H9 (cell line): ENCODE results near the gene LKAAEAR1. TPM values are rescaled to one million over a fixed set of nuclear protein-coding genes. Genes with fewer than 3 reads are reported as not detected.

ENCODE experiments used
- DNase-seq: peaks from one replicate; pipeline ENCODE4 v3.0.0-alpha.2; 2017
- H2AFZ ChIP-seq: one replicate; pipeline ENCODE4 v1.6.1; 2013; ENCODE audit warnings: mild to moderate bottlenecking, low read length, control low read depth, moderate library complexity
- H2AK5ac ChIP-seq: 2 replicates; pipeline ENCODE4 v1.6.1; 2013; ENCODE audit warnings: low read length, control low read depth, mixed read lengths; ENCODE audit not compliant: insufficient read length
- H2BK120ac ChIP-seq: one replicate; pipeline ENCODE4 v1.6.1; 2013; ENCODE audit warnings: low read depth, mild to moderate bottlenecking, low read length, control low read depth, inconsistent platforms; ENCODE audit not compliant: poor library complexity, severe bottlenecking
- H2BK12ac ChIP-seq: 2 replicates; pipeline ENCODE4 v1.6.1; 2013; ENCODE audit warnings: low read length, control low read depth, mixed read lengths, low read depth; ENCODE audit not compliant: insufficient read length
- H2BK15ac ChIP-seq: 2 replicates; pipeline ENCODE4 v1.6.1; 2013; ENCODE audit warnings: low read depth, low read length, control low read depth
- H2BK20ac ChIP-seq: one replicate; pipeline ENCODE4 v1.6.1; 2013; ENCODE audit warnings: low read depth, mild to moderate bottlenecking, low read length, control low read depth, inconsistent platforms; ENCODE audit not compliant: poor library complexity, severe bottlenecking
- H2BK5ac ChIP-seq: 2 replicates; pipeline ENCODE4 v1.6.1; 2013; ENCODE audit warnings: low read length, control low read depth, mixed read lengths; ENCODE audit not compliant: insufficient read length
- H3K14ac ChIP-seq: 2 replicates; pipeline ENCODE4 v1.6.1; 2013; ENCODE audit warnings: low read length, control low read depth; ENCODE audit not compliant: insufficient read depth
- H3K18ac ChIP-seq: 2 replicates; pipeline ENCODE4 v1.6.1; 2013; ENCODE audit warnings: low read depth, mild to moderate bottlenecking, mixed read lengths, low read length, control low read depth; ENCODE audit not compliant: insufficient read length
- H3K23ac ChIP-seq: 2 replicates; pipeline ENCODE4 v1.6.1; 2013; ENCODE audit warnings: low read length, control low read depth, mixed read lengths, low read depth; ENCODE audit not compliant: insufficient read length
- H3K23me2 ChIP-seq: 2 replicates; pipeline ENCODE4 v1.6.1; 2013; ENCODE audit warnings: low read depth, mild to moderate bottlenecking, mixed read lengths, low read length, control low read depth; ENCODE audit not compliant: insufficient read length, poor library complexity, severe bottlenecking
- H3K27ac ChIP-seq: 2 replicates; pipeline ENCODE4 v1.5.1; 2013; ENCODE audit warnings: low read length, control low read depth, mixed read lengths, low read depth; ENCODE audit not compliant: insufficient read length
- H3K27me3 ChIP-seq: 2 replicates; pipeline ENCODE4 v1.6.1; 2013; ENCODE audit warnings: low read length, control low read depth, inconsistent platforms; ENCODE audit not compliant: insufficient read depth
- H3K4ac ChIP-seq: 2 replicates; pipeline ENCODE4 v1.6.1; 2013; ENCODE audit warnings: low read depth, mild to moderate bottlenecking, control low read depth, inconsistent platforms, low read length, moderate library complexity
- H3K4me1 ChIP-seq: 2 replicates; pipeline ENCODE4 v1.6.1; 2013; ENCODE audit warnings: low read length, control low read depth, inconsistent platforms; ENCODE audit not compliant: insufficient read depth
- H3K4me2 ChIP-seq: 2 replicates; pipeline ENCODE4 v1.6.1; 2013; ENCODE audit warnings: low read length, control low read depth, mixed read lengths; ENCODE audit not compliant: insufficient read length, insufficient read depth
- H3K56ac ChIP-seq: 2 replicates; pipeline ENCODE4 v1.6.1; 2013; ENCODE audit warnings: low read depth, mild to moderate bottlenecking, mixed read lengths, low read length, control low read depth; ENCODE audit not compliant: insufficient read length
- H3K79me1 ChIP-seq: 2 replicates; pipeline ENCODE4 v1.6.1; 2013; ENCODE audit warnings: low read depth, mild to moderate bottlenecking, moderate library complexity, low read length, control low read depth, inconsistent platforms; ENCODE audit not compliant: insufficient read depth, poor library complexity, severe bottlenecking
- H3K79me2 ChIP-seq: 2 replicates; pipeline ENCODE4 v1.6.1; 2013; ENCODE audit warnings: low read length, control low read depth, inconsistent platforms; ENCODE audit not compliant: insufficient read depth
- H3K9ac ChIP-seq: 2 replicates; pipeline ENCODE4 v1.6.1; 2013; ENCODE audit warnings: low read length, control low read depth, mixed read lengths; ENCODE audit not compliant: insufficient read length; ENCODE audit errors: extremely low read depth
- H3K9me3 ChIP-seq: one replicate; pipeline ENCODE4 v1.6.1; 2013; ENCODE audit warnings: low read depth, low read length, inconsistent platforms; ENCODE audit not compliant: control insufficient read depth
- H3T11ph ChIP-seq: one replicate; pipeline ENCODE4 v1.6.1; 2013; ENCODE audit warnings: mild to moderate bottlenecking, low read length, control low read depth, inconsistent platforms
- H4K20me1 ChIP-seq: one replicate; pipeline ENCODE4 v1.6.1; 2013; ENCODE audit not compliant: control insufficient read depth, insufficient read length, insufficient read depth
- H4K5ac ChIP-seq: 2 replicates; pipeline ENCODE4 v1.6.1; 2013; ENCODE audit warnings: low read depth, mild to moderate bottlenecking, mixed read lengths, low read length, control low read depth; ENCODE audit not compliant: insufficient read length
- H4K8ac ChIP-seq: replicated peaks from 2 replicates; pipeline ENCODE4 v1.6.1; 2013; ENCODE audit warnings: low read length, control low read depth, mixed read lengths, low read depth; ENCODE audit not compliant: insufficient read length
- H4K91ac ChIP-seq: 2 replicates; pipeline ENCODE4 v1.6.1; 2013; ENCODE audit warnings: low read depth, mild to moderate bottlenecking, moderate library complexity, mixed read lengths, low read length, control low read depth; ENCODE audit not compliant: insufficient read length
- H3K27ac Mint-ChIP-seq, 3 experiments: 2 replicates in 2 of 3; 3 replicates in 1 of 3; pipeline ENCODE4 v1.8.0; 2020 to 2021; ENCODE audit warnings: mixed read lengths in 3 of 3, mild to moderate bottlenecking in 1 of 3, moderate library complexity in 1 of 3
- H3K27me3 Mint-ChIP-seq: 2 replicates; pipeline ENCODE4 v1.8.0; 2021; ENCODE audit warnings: low read depth, mild to moderate bottlenecking, moderate library complexity, mixed read lengths
- H3K36me3 Mint-ChIP-seq, 3 experiments: 2 replicates in 2 of 3; 3 replicates in 1 of 3; pipeline ENCODE4 v1.8.0; 2020 to 2021; ENCODE audit warnings: low read depth in 3 of 3, mixed read lengths in 3 of 3; ENCODE audit not compliant: insufficient read depth in 1 of 3
- H3K4me1 Mint-ChIP-seq, 2 experiments: 2 replicates each; pipeline ENCODE4 v1.8.0; 2020; ENCODE audit warnings: mixed read lengths in 2 of 2
- H3K4me3 Mint-ChIP-seq, 2 experiments: 2 replicates in 1 of 2; 3 replicates in 1 of 2; pipeline ENCODE4 v1.8.0; 2020 to 2021; ENCODE audit warnings: mild to moderate bottlenecking in 2 of 2, mixed read lengths in 2 of 2, moderate library complexity in 1 of 2
- H3K9me3 Mint-ChIP-seq, 2 experiments: 2 replicates in 1 of 2; 3 replicates in 1 of 2; pipeline ENCODE4 v1.8.0; 2020; ENCODE audit warnings: mild to moderate bottlenecking in 2 of 2, mixed read lengths in 2 of 2, moderate library complexity in 1 of 2
- CTCF ChIP-seq: fragments of 200-600 bp; sonication (generic); conservative IDR thresholded peaks from 3 replicates; pipeline ENCODE4 v1.8.0; 2021; ENCODE audit warnings: antibody characterized with exemption, mild to moderate bottlenecking
- WGBS: extraction: QIAGEN DNeasy Blood & Tissue Kit; methylation state at CpG from one replicate; pipeline ENCODE4 v1.1.7; 2013; ENCODE audit warnings: missing lambda C conversion rate, low lambda C conversion rate, mixed read lengths; ENCODE audit not compliant: insufficient read length; ENCODE audit errors: extremely low coverage; 5-methylcytosine and 5-hydroxymethylcytosine counted together
- total RNA-seq: library from RNA; stranded (reverse); gene quantifications from 2 replicates; pipeline ENCODE4 v1.2.1, GENCODE V29; 2021

The LKAAEAR1 gene
- total RNA-seq, 1 experiment from 2014 or later: 0.39 TPM

GRCh38 chr20:64062276-64062595 lies 22.0 kb downstream of the LKAAEAR1 start:
- Histone ChIP-seq H3K56ac (no peak overlapping the region), H3K23ac (no peak overlapping the region), H4K91ac (no peak overlapping the region), H4K5ac (no peak overlapping the region), H2BK12ac (no peak overlapping the region), H3K4me2 (peak overlapping the region; percentile 49), H2BK120ac (no peak overlapping the region), H2BK5ac (no peak overlapping the region), H2BK20ac (no peak overlapping the region), H3K14ac (no peak overlapping the region), H4K20me1 (no peaks in the 10 kb centered on the region), H3K9ac (no peak overlapping the region), H3K9me3 (no peaks in the 10 kb centered on the region), H3K27me3 (no peaks in the 10 kb centered on the region), H2AFZ (no peak overlapping the region), H3K23me2 (peaks cover 6% of the 10 kb centered on the region), H3K18ac (no peak overlapping the region), H3K79me2 (no peaks in the 10 kb centered on the region), H3K4me1 (peaks cover 1% of the 10 kb centered on the region; the same call in 1 of the 2 replicates), H3K79me1 (no peaks in the 10 kb centered on the region), H2BK15ac (no peak overlapping the region), H3K27ac (no peak overlapping the region), H3T11ph (no peak overlapping the region), H3K4ac (no peak overlapping the region), H2AK5ac (no peak overlapping the region), H4K8ac (no peak overlapping the region)
- H3K27me3 Mint-ChIP-seq: peaks cover 5% of the 10 kb centered on the region
- H3K4me3 Mint-ChIP-seq: peak overlapping the region; percentile 77 to 84
- DNase-seq: no peak
- H3K36me3 Mint-ChIP-seq: no peaks in the 10 kb centered on the region; a peak in 1 of 7 replicates
- no peak for TF ChIP-seq CTCF
- no peaks in the 10 kb centered on the region; a peak in 1 of 5 replicates for H3K9me3 Mint-ChIP-seq
- no CpG with 5 or more reads among the region's 5 CpGs for WGBS
- peaks cover 34 to 41% of the 10 kb centered on the region in 2 experiments for H3K4me1 Mint-ChIP-seq
- no peak overlapping the region for H3K27ac Mint-ChIP-seq
